OCI-LY3 (cell line): ENCODE results near the gene ELMO1.

ENCODE experiments used
- H2AFZ ChIP-seq: fragments of 200-600, 300-600 bp; shearing (Covaris generic); 2 replicates; pipeline ENCODE4 v1.6.0; 2014; ENCODE audit warnings: antibody characterized with exemption, low read depth, low read length
- H3K27ac ChIP-seq: fragments of 200-600, 300-600 bp; sonication (generic); 2 replicates; pipeline ENCODE4 v1.5.1; 2014; ENCODE audit warnings: mild to moderate bottlenecking, low read length, moderate library complexity, mixed read lengths
- H3K27me3 ChIP-seq: fragments of 200-600, 300-600 bp; sonication (generic); 2 replicates; pipeline ENCODE4 v1.6.1; 2014; ENCODE audit warnings: low read depth, low read length, mixed read lengths
- H3K36me3 ChIP-seq: fragments of 200-600, 300-600 bp; sonication (generic); replicated peaks from 2 replicates; pipeline ENCODE3; 2014; ENCODE audit warnings: low read depth, low read length, mixed read lengths
- H3K4me1 ChIP-seq: fragments of 300-600, 200-600 bp; sonication (generic); 2 replicates; pipeline ENCODE4 v1.6.1; 2014; ENCODE audit warnings: low read length, mixed read lengths
- H3K4me2 ChIP-seq: fragments of 200-600, 300-600 bp; sonication (generic); 2 replicates; pipeline ENCODE4 v1.6.1; 2014; ENCODE audit warnings: low read length, mixed read lengths
- H3K4me3 ChIP-seq: fragments of 300-600, 200-600 bp; sonication (generic); 2 replicates; pipeline ENCODE4 v1.5.1; 2014; ENCODE audit warnings: antibody characterized with exemption, mild to moderate bottlenecking, low read length, moderate library complexity
- H3K79me2 ChIP-seq: fragments of 300-600, 200-600 bp; shearing (Covaris generic); 2 replicates; pipeline ENCODE4 v1.6.1; 2014; ENCODE audit warnings: mild to moderate bottlenecking, low read length, mixed read lengths
- H3K9ac ChIP-seq: fragments of 300-600, 200-600 bp; shearing (Covaris generic); 2 replicates; pipeline ENCODE4 v1.6.0; 2014; ENCODE audit warnings: mild to moderate bottlenecking, low read length, moderate library complexity
- H3K9me3 ChIP-seq: fragments of 200-600, 300-600 bp; shearing (Covaris generic); 2 replicates; pipeline ENCODE4 v1.6.1; 2014; ENCODE audit warnings: low read length, mixed read lengths; ENCODE audit not compliant: insufficient read depth
- H4K20me1 ChIP-seq: fragments of 200-600, 300-600 bp; sonication (generic); 2 replicates; pipeline ENCODE4 v1.6.1; 2016; ENCODE audit warnings: low read length, mixed read lengths; ENCODE audit not compliant: insufficient read depth
- CTCF ChIP-seq: fragments of 200-600, 300-600 bp; sonication (generic); IDR thresholded peaks from 2 replicates; pipeline ENCODE4 v1.5.1; 2014; ENCODE audit warnings: antibody characterized with exemption, low read length, low read depth
- EZH2phosphoT487 ChIP-seq: fragments of 200-600 bp; shearing (Covaris generic); IDR thresholded peaks from 2 replicates; pipeline ENCODE4 v1.6.1; 2018; ENCODE audit warnings: antibody characterized with exemption, mixed run types, low read depth

The ELMO1 gene

GRCh38 chr7:37432281-37432920 lies 16.3 kb downstream of the ELMO1 start:
- Histone ChIP-seq H3K27ac (no peak overlapping the region), H3K9ac (no peak overlapping the region), H3K27me3 (no peaks in the 10 kb centered on the region), H3K79me2 (no peaks in the 10 kb centered on the region), H4K20me1 (no peaks in the 10 kb centered on the region; the same call in 1 of the 2 replicates), H3K36me3 (no peaks in the 10 kb centered on the region), H3K9me3 (no peaks in the 10 kb centered on the region), H3K4me1 (no peaks in the 10 kb centered on the region), H2AFZ (no peak overlapping the region), H3K4me2 (no peak overlapping the region), H3K4me3 (no peak overlapping the region)
- TF ChIP-seq EZH2phosphoT487, result no peak
- no peak for TF ChIP-seq CTCF

GRCh38 chr7:37431413-37431812 lies 17.3 kb downstream of the ELMO1 start:
- H3K27me3 ChIP-seq, result no peaks in the 10 kb centered on the region
- no peaks in the 10 kb centered on the region; the same call in 1 of the 2 replicates for H4K20me1 ChIP-seq
- no peak overlapping the region for H2AFZ ChIP-seq
- no peaks in the 10 kb centered on the region for H3K4me1 ChIP-seq
- no peak overlapping the region for H3K27ac ChIP-seq
- no peaks in the 10 kb centered on the region for H3K79me2 ChIP-seq
- H3K4me2 ChIP-seq, result no peak overlapping the region
- H3K9me3 ChIP-seq, result no peaks in the 10 kb centered on the region
- H3K36me3 ChIP-seq, result no peaks in the 10 kb centered on the region
- no peak overlapping the region for H3K9ac ChIP-seq
- H3K4me3 ChIP-seq, result no peak overlapping the region
- no peak for TF ChIP-seq CTCF
- TF ChIP-seq EZH2phosphoT487, result no peak

GRCh38 chr7:37430640-37431039 lies 18.0 kb downstream of the ELMO1 start:
- Histone ChIP-seq H4K20me1 (no peaks in the 10 kb centered on the region; the same call in 1 of the 2 replicates), H3K9me3 (no peaks in the 10 kb centered on the region), H3K4me1 (peaks cover 3% of the 10 kb centered on the region), H3K27ac (no peak overlapping the region), H3K36me3 (no peaks in the 10 kb centered on the region), H3K27me3 (no peaks in the 10 kb centered on the region), H3K79me2 (no peaks in the 10 kb centered on the region), H2AFZ (no peak overlapping the region), H3K4me3 (no peak overlapping the region), H3K9ac (no peak overlapping the region), H3K4me2 (no peak overlapping the region)
- TF ChIP-seq EZH2phosphoT487 (no peak), CTCF (no peak)

GRCh38 chr7:37430171-37430570 lies 18.5 kb downstream of the ELMO1 start:
- Histone ChIP-seq H3K36me3 (no peaks in the 10 kb centered on the region), H3K79me2 (no peaks in the 10 kb centered on the region), H3K27me3 (no peaks in the 10 kb centered on the region), H3K9me3 (no peaks in the 10 kb centered on the region), H3K27ac (no peak overlapping the region), H3K4me3 (no peak overlapping the region), H3K9ac (no peak overlapping the region), H3K4me2 (no peak overlapping the region), H4K20me1 (no peaks in the 10 kb centered on the region; the same call in 1 of the 2 replicates), H3K4me1 (peaks cover 8% of the 10 kb centered on the region), H2AFZ (no peak overlapping the region)
- TF ChIP-seq CTCF (no peak), EZH2phosphoT487 (no peak)
